ENCODE measurements around the gene HSD17B8.
A peak's percentile ranks its signal among the peaks of the same experiment; 100 is the strongest.

The HSD17B8 gene

GRCh38 chr6:33171880-33172687 is 32.4 kb upstream of the HSD17B8 start:
- H3K27ac ChIP-seq: no peak overlapping the region
- TF ChIP-seq, protein P1, sequence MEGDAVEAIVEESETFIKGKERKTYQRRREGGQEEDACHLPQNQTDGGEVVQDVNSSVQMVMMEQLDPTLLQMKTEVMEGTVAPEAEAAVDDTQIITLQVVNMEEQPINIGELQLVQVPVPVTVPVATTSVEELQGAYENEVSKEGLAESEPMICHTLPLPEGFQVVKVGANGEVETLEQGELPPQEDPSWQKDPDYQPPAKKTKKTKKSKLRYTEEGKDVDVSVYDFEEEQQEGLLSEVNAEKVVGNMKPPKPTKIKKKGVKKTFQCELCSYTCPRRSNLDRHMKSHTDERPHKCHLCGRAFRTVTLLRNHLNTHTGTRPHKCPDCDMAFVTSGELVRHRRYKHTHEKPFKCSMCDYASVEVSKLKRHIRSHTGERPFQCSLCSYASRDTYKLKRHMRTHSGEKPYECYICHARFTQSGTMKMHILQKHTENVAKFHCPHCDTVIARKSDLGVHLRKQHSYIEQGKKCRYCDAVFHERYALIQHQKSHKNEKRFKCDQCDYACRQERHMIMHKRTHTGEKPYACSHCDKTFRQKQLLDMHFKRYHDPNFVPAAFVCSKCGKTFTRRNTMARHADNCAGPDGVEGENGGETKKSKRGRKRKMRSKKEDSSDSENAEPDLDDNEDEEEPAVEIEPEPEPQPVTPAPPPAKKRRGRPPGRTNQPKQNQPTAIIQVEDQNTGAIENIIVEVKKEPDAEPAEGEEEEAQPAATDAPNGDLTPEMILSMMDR (IDR thresholded peaks at IDR 0.05): no peak
- TF ChIP-seq ZFX (IDR thresholded peaks at IDR 0.05; ENCODE audit: borderline replicate concordance): no peak

DNA sequence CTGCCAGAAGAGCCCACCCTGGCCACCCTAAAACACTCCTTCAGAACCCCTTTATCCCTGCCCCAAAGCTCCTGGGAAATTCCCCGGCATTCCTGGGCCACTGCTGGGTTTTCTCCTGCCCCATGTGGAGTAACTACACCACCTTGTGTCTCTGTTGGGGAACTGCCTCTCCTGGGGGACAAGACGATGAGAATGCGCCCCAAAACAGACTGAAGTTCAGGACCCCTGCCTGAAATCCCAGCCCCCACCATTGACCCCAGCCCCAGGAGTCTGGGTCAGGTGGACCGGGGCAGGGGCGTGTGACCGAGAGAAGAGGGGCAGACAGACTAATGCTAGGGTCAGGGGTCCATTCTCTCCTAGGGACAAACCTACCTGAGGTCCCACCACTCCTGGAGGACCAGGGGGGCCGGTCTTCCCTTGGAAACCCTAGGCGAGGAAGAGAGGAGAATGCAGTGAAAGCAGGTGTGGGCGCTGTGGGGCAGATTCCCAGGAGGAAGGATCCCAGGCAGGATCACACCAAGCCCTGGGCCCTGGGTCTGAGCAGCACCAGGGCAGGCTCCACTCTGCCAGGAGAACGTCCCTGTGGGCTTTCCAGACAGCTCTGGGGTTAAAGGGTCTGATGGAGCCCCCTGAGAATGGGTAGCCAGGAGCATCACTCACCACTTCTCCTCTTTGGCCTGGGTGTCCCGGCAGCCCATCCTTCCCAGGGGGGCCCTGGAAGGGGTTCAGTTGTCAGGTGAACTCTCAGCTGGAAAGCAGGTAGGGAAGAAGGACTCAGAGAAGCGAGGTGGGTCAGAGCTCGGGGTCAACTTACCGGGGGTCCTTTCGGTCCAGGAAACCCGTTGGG is 31.5 kb upstream of the HSD17B8 start:
- H3K27ac ChIP-seq: no peak overlapping the region
- TF ChIP-seq, protein P1 (IDR thresholded peaks at IDR 0.05): peak; percentile 38
- no peak for TF ChIP-seq ZFX (IDR thresholded peaks at IDR 0.05; ENCODE audit: borderline replicate concordance)

DNA sequence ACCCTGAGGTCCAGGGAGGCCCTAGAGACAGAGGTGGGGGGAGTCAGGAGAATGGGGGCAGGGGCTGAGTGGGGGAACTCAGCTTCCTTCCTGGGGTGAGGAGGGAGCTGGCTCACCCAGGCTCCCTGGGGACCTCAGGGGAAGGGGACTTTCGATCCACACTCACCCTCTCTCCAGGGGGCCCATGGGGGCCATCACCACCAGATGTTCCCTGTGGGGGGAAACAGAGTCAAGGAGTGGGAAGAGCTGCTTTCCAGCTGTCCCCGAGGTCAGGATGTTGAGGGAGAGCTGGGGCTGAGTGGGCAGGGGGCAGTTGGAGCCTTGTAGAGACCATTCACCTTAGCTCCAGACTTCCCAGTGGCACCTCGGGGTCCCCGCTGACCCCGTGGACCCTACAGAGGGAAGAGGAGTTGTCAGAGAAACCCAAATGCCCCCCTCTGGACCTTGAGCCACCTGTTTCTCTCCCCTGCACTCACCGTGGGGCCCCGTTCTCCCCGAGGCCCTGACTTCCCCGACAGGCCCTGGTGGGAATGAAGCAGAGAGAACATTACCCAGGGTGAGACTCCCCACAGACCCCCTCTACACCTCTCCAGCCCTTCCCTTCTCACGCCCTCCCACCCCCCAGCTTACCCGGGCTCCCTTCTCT is 30.8 kb upstream of the HSD17B8 start:
- H3K27ac ChIP-seq: no peak overlapping the region
- no peak for TF ChIP-seq ZFX (IDR thresholded peaks at IDR 0.05; ENCODE audit: borderline replicate concordance)
- TF ChIP-seq, protein P1 (IDR thresholded peaks at IDR 0.05): no peak

GRCh38 chr6:33174784-33175183 is 29.7 kb upstream of the HSD17B8 start:
- no peak overlapping the region for H3K27ac ChIP-seq
- TF ChIP-seq, protein P1 (IDR thresholded peaks at IDR 0.05): no peak
- no peak for TF ChIP-seq ZFX (IDR thresholded peaks at IDR 0.05; ENCODE audit: borderline replicate concordance)

- H3K27ac ChIP-seq: no peak overlapping the region
- TF ChIP-seq, protein P1 (IDR thresholded peaks at IDR 0.05): no peak; the same call in 1 of the 2 replicates
- TF ChIP-seq ZFX (IDR thresholded peaks at IDR 0.05; ENCODE audit: borderline replicate concordance): no peak
These were observed 28.9 kb upstream of the HSD17B8 start for GRCh38 chr6:33175436-33176069.

GRCh38 chr6:33176906-33177305 is 27.5 kb upstream of the HSD17B8 start:
- no peak for TF ChIP-seq ZFX (IDR thresholded peaks at IDR 0.05; ENCODE audit: borderline replicate concordance)
- TF ChIP-seq, protein P1 (IDR thresholded peaks at IDR 0.05): no peak

More at GRCh38 chr6:33176906-33177305, 27.5 kb upstream of the HSD17B8 start:
- no peak overlapping the region for H3K27ac ChIP-seq

All from 22Rv1 (cell line).